ENCODE data around the gene EXOC3L4. TPM values are rescaled to one million over a fixed set of nuclear protein-coding genes. Genes with fewer than 3 reads are reported as not detected.

EXOC3L4 gene
- total and polyA plus RNA-seq, 2 of the 8 experiments (the other 6 are each of a cell fraction or from before 2014, with no cell fraction given): 0.45 to 0.57 TPM

DNA sequence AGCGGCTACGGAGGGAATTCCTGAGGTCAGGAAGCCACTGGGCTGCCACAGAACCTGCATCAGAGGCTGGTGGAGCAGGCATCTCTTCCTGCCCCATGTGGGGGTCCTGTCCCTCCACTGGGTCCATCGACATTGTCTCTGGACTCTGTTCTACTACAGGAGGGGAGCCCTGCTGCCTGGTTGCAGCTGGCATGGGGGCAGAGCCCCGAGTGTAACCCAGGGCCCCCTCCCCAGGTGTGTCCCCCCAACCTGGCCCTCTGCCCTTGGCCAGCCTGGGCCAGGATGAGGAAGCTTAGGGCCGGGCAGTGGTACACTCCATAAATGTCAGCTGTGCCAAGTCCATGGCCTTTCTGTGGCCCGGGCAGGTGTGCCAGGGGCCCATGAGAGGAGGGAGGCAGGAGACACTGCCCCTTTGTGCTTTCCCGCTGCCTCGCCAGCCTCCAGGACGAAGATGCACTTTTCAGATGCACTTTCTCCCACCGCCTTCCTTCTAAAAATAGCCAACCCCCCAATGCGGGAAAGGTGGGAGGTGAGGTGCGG is 4.0 kb upstream of the EXOC3L4 start:
- Histone ChIP-seq H2BK5ac (ENCODE audit: low read depth, low read length) (no peak overlapping the region), H4K5ac (ENCODE audit: insufficient read length, low read depth, low read length) (no peak overlapping the region), H3K9me3 (ENCODE audit: insufficient read depth in 2 of 2, low read depth in 1 of 2, low read length in 1 of 2) (no peaks in the 10 kb centered on the region), H3K18ac (ENCODE audit: extremely low read depth, low read length) (peak overlapping the region; percentile 60; the same call in 1 of the 2 replicates), H3K4me1 (replicated peaks in 1 of 4; ENCODE audit: control insufficient read depth in 3 of 4, insufficient read depth in 4 of 4, low read length in 3 of 4) (peaks cover 2 to 13% (median 4%) of the 10 kb centered on the region in 4 experiments; a peak in 6 of 7 replicates), H3K14ac (ENCODE audit: insufficient read length) (no peak overlapping the region), H4K8ac (ENCODE audit: extremely low read depth, insufficient read depth, low read length) (no peak overlapping the region), H4K91ac (replicated peaks; ENCODE audit: insufficient read length, low read length) (no peak overlapping the region), H3K4me2 (ENCODE audit: insufficient read depth in 1 of 2, low read depth in 2 of 2, low read length in 2 of 2) (peak overlapping the region; percentile 69 to 82), H4K20me1 (replicated peaks in 1 of 2; ENCODE audit: control insufficient read depth in 1 of 2, insufficient read depth in 2 of 2, low read length in 2 of 2) (peaks cover 0 to 1% of the 10 kb centered on the region in 2 experiments), H3K56ac (replicated peaks; ENCODE audit: insufficient read length, low read depth, low read length) (no peak overlapping the region), H2BK20ac (ENCODE audit: low read length) (no peak overlapping the region), H2AK5ac (ENCODE audit: low read depth, low read length) (no peak overlapping the region), H2BK12ac (ENCODE audit: low read depth, low read length) (0 out of 2 replicates have a peak overlapping the region, but pooled peaks have one; percentile 39), H3K4ac (replicated peaks; ENCODE audit: insufficient read length, low read depth, low read length) (peak overlapping the region; percentile 33), H3K36me3 (ENCODE audit: control insufficient read depth in 2 of 4, insufficient read depth in 4 of 4, low read length in 3 of 4) (no peaks in the 10 kb centered on the region), H2BK120ac (replicated peaks; ENCODE audit: low read depth, low read length) (no peak overlapping the region), H2AFZ (ENCODE audit: low read length) (no peak overlapping the region), H3K23me2 (ENCODE audit: low read depth, low read length) (peaks cover 4% of the 10 kb centered on the region; the same call in 1 of the 2 replicates), H3K79me2 (ENCODE audit: control insufficient read depth in 1 of 2, insufficient read depth in 2 of 2, low read length in 2 of 2) (no peaks in the 10 kb centered on the region), H3K4me3 (ENCODE audit: extremely low read depth in 1 of 4, insufficient read depth in 2 of 4, low read depth in 3 of 4, low read length in 4 of 4) (peak overlapping the region in 1 of 4 experiments; percentile 59; a peak in 2 of 8 replicates), H3K27ac (ENCODE audit: low read depth, low read length) (no peak overlapping the region), H3K23ac (ENCODE audit: insufficient read length) (no peak overlapping the region), H3K9ac (replicated peaks in 1 of 4; ENCODE audit: extremely low read depth in 1 of 4, low read depth in 3 of 4, low read length in 3 of 4) (no peak overlapping the region), H2BK15ac (ENCODE audit: low read length) (no peak overlapping the region), H3K79me1 (ENCODE audit: low read depth, low read length) (no peaks in the 10 kb centered on the region), H3K27me3 (replicated peaks in 1 of 4; ENCODE audit: control insufficient read depth in 3 of 4, extremely low read depth in 1 of 4, insufficient read depth in 3 of 4, low read length in 3 of 4) (peaks cover 0 to 12% (median 6%) of the 10 kb centered on the region in 4 experiments; a peak in 4 of 7 replicates)
- ChIA-PET CTCF (ENCODE audit: partially characterized antibody) (interaction anchor here (0.6 to 5.2 kb wide), 11 partner anchors 10 to 1044 kb away, joined by 3 to 43 read pairs (median 5); no protein-coding TSS in a partner anchor), POLR2A (ENCODE audit: partially characterized antibody) (no interaction called here)
- 69% methylated on average over 11 of the region's 12 CpGs; no CpG with 5 or more reads in 1 of the 2 experiments for WGBS, 2 experiments (ENCODE audit: extremely low coverage in 1 of 2, insufficient coverage in 1 of 2, insufficient read length in 1 of 2, insufficient replicate concordance in 2 of 2, low coverage in 1 of 2, low lambda C conversion rate in 2 of 2, missing lambda C conversion rate in 1 of 2)
- TF ChIP-seq POU5F1 (IDR thresholded peaks at IDR 0.05; ENCODE audit: low read depth, low read length) (no peak), KDM4A (IDR thresholded peaks at IDR 0.05; ENCODE audit: low read depth, low read length, severe bottlenecking) (no peak), YY1 (IDR thresholded peaks at IDR 0.05; ENCODE audit: low read depth, low read length) (no peak)
- TF ChIP-seq, protein P1, sequence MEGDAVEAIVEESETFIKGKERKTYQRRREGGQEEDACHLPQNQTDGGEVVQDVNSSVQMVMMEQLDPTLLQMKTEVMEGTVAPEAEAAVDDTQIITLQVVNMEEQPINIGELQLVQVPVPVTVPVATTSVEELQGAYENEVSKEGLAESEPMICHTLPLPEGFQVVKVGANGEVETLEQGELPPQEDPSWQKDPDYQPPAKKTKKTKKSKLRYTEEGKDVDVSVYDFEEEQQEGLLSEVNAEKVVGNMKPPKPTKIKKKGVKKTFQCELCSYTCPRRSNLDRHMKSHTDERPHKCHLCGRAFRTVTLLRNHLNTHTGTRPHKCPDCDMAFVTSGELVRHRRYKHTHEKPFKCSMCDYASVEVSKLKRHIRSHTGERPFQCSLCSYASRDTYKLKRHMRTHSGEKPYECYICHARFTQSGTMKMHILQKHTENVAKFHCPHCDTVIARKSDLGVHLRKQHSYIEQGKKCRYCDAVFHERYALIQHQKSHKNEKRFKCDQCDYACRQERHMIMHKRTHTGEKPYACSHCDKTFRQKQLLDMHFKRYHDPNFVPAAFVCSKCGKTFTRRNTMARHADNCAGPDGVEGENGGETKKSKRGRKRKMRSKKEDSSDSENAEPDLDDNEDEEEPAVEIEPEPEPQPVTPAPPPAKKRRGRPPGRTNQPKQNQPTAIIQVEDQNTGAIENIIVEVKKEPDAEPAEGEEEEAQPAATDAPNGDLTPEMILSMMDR (IDR thresholded peaks at IDR 0.05; ENCODE audit: control extremely low read depth in 1 of 3, insufficient read depth in 1 of 3, low read depth in 1 of 3, low read length in 3 of 3): no peak
- FAIRE-seq (no peak), DNase-seq (ENCODE audit: low read depth in 1 of 2, low spot score in 2 of 2) (no peak)

Measured in H1 (cell line).